NOMO-1 treated with DMSO at 0.1 percent for 48 hours (cell line): ENCODE data around the gene MACC1.

Experiments used
- DNase-seq: peaks from one replicate; lab custom pipeline; 2025; ENCODE audit not compliant: unreplicated experiment; lab: John Stamatoyannopoulos, UW

Gene MACC1

GRCh38 chr7:20217193-20217948 is at the start of gene MACC1:
TSS of gene MACC1 (minus strand) at chr7:20217384. CDS start at chr7:20161862, 55,522 bp downstream.
- DNase-seq = peak; percentile 51

GRCh38 chr7:20264623-20265022 is 47.4 kb upstream of the MACC1 start:
- no peak for DNase-seq

- no peak for DNase-seq
Observed at GRCh38 chr7:20260223-20260622, 43.0 kb upstream of the MACC1 start.

GRCh38 chr7:20257212-20257611 is 40.0 kb upstream of the MACC1 start:
- no peak for DNase-seq

GRCh38 chr7:20249920-20250319 is 32.7 kb upstream of the MACC1 start:
- DNase-seq = no peak

- DNase-seq = no peak
Observed at GRCh38 chr7:20249376-20249775, 32.2 kb upstream of the MACC1 start.

GRCh38 chr7:20246236-20246635 is 29.1 kb upstream of the MACC1 start:
- no peak for DNase-seq

GRCh38 chr7:20244334-20245120 is 27.3 kb upstream of the MACC1 start:
- DNase-seq = peak; percentile 2

- no peak for DNase-seq
Observed at GRCh38 chr7:20241911-20242261, 24.7 kb upstream of the MACC1 start.

- no peak for DNase-seq
Observed at GRCh38 chr7:20241194-20241910, 24.2 kb upstream of the MACC1 start.

GRCh38 chr7:20240080-20240926 is 23.1 kb upstream of the MACC1 start:
- DNase-seq = no peak

- DNase-seq = peak; percentile 75
Observed at GRCh38 chr7:20238754-20239324, 21.7 kb upstream of the MACC1 start.

- no peak for DNase-seq
Observed at GRCh38 chr7:20238194-20238753, 21.1 kb upstream of the MACC1 start.

- DNase-seq = no peak
Observed at GRCh38 chr7:20237464-20238193, 20.4 kb upstream of the MACC1 start.

GRCh38 chr7:20236790-20237189 is 19.6 kb upstream of the MACC1 start:
- DNase-seq = no peak

- DNase-seq = no peak
Observed at GRCh38 chr7:20236043-20236442, 18.9 kb upstream of the MACC1 start.

- DNase-seq = no peak
Observed at GRCh38 chr7:20235288-20235687, 18.1 kb upstream of the MACC1 start.

- DNase-seq = no peak
Observed at GRCh38 chr7:20233362-20233761, 16.2 kb upstream of the MACC1 start.

GRCh38 chr7:20232848-20233247 is 15.7 kb upstream of the MACC1 start:
- no peak for DNase-seq
